Smooth muscle cell (in vitro differentiated cells): ENCODE measurements around the gene KIF19. TPM values are rescaled to one million over a fixed set of nuclear protein-coding genes. Genes with fewer than 3 reads are reported as not detected.

Experiments used
- DNase-seq: peaks from one replicate; lab custom pipeline; 2025; ENCODE audit not compliant: unreplicated experiment; lab: John Stamatoyannopoulos, UW
- H2AFZ ChIP-seq: fragments of 200-600 bp; sonication (generic); 2 replicates; pipeline ENCODE4 v1.6.0; 2016; ENCODE audit warnings: antibody characterized with exemption, low read depth, mild to moderate bottlenecking
- H3F3A ChIP-seq: fragments of 200-600 bp; sonication (generic); 2 replicates; pipeline ENCODE4 v1.6.0; 2017; ENCODE audit warnings: antibody characterized with exemption, low read depth
- H3K27ac ChIP-seq: fragments of 200-600 bp; sonication (generic); 2 replicates; pipeline ENCODE4 v1.5.1; 2016; ENCODE audit warnings: low read depth, mild to moderate bottlenecking
- H3K27me3 ChIP-seq: fragments of 200-600 bp; sonication (generic); 2 replicates; pipeline ENCODE4 v1.6.1; 2016; ENCODE audit warnings: low read depth, mild to moderate bottlenecking
- H3K36me3 ChIP-seq: fragments of 200-600 bp; sonication (generic); 2 replicates; pipeline ENCODE4 v1.5.1; 2016; ENCODE audit warnings: low read depth
- H3K4me1 ChIP-seq: fragments of 200-600 bp; sonication (generic); 2 replicates; pipeline ENCODE4 v1.5.1; 2016; ENCODE audit warnings: low read depth
- H3K4me2 ChIP-seq: fragments of 200-600 bp; sonication (generic); 2 replicates; pipeline ENCODE4 v1.6.0; 2016; ENCODE audit warnings: mild to moderate bottlenecking
- H3K4me3 ChIP-seq: fragments of 200-600 bp; sonication (generic); 2 replicates; pipeline ENCODE4 v1.5.1; 2016; ENCODE audit warnings: mild to moderate bottlenecking
- H3K79me2 ChIP-seq: fragments of 200-600 bp; sonication (generic); 2 replicates; pipeline ENCODE4 v1.6.0; 2016; ENCODE audit warnings: low read depth, mild to moderate bottlenecking
- H3K9ac ChIP-seq: fragments of 200-600 bp; sonication (generic); 2 replicates; pipeline ENCODE4 v1.6.0; 2016; ENCODE audit warnings: low read depth
- H3K9me3 ChIP-seq: fragments of 200-600 bp; sonication (generic); replicated peaks from 2 replicates; pipeline ENCODE4 v1.5.1; 2016; ENCODE audit warnings: low read depth
- H4K20me1 ChIP-seq: fragments of 200-600 bp; sonication (generic); 2 replicates; pipeline ENCODE4 v1.6.0; 2016; ENCODE audit warnings: low read depth
- CTCF ChIP-seq: fragments of 200-600 bp; sonication (generic); IDR thresholded peaks from 2 replicates; pipeline ENCODE4 v1.5.1; 2017; ENCODE audit warnings: borderline replicate concordance, mild to moderate bottlenecking, antibody characterized with exemption; ENCODE audit not compliant: insufficient read depth, poor library complexity, severe bottlenecking
- WGBS: methylation state at CpG from one replicate; pipeline ENCODE4 v1.1.7; 2016; ENCODE audit warnings: low lambda C conversion rate; 5-methylcytosine and 5-hydroxymethylcytosine counted together
- polyA plus RNA-seq: library from polyadenylated mRNA; unstranded; fragments of >200 nt; fragmentation: Nextera tagmentation; extraction: Ambion mirVana; gene quantifications from 2 replicates; pipeline ENCODE4 v1.2.1, GENCODE V29; 2016
- total RNA-seq: library from RNA; depleted of rRNA; stranded (reverse); fragments of >200 nt; gene quantifications from 2 replicates; pipeline ENCODE4 v1.2.3, GENCODE V29; 2014

KIF19 gene
- total and polyA plus RNA-seq, 2 experiments from 2014 or later: not detected

DNA sequence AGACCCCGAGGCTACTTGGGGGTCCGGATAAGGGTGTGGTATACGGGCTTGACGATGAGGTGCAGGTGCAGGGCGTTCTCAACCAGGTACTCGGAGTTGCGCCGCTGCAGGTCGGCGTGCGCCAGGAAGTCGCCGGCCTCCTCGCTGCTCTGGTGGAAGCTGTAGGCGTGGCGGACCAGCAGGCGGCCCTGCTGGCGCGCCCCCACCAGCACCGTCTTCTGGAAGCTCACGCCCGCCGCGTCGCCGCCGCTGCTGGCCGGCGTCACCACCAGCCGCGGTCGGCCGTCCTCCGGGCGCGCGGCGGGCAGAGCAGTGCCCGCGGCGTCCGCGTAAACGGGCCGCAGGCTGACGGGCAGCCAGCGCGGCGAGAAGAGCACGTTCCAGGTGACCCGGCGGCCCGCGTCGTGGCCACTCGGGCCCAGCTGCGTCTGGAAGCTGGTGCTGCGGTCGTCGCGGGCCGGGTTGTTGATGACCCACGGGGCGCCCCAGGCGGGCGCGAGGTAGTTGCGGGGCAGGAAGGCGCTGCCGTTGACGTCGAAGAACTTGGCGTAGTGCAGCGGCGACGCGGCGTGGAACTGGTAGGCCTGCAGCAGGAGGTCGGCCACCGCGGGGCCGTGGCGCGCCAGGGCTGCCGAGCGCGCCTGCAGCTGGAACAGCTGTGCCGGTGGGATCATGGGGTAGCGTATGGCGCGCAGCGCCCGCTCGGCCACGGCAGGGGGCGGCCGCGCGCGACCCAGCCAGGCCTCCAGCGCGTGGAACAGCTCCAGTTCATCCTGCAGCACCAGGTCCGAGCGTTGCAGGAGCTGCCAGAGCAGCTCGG, 30.8 kb downstream of the KIF19 start:
- Histone ChIP-seq H4K20me1 (no peaks in the 10 kb centered on the region), H3K9ac (no peak overlapping the region), H3K27me3 (peaks cover 88% of the 10 kb centered on the region), H3F3A (no peaks in the 10 kb centered on the region), H3K9me3 (no peaks in the 10 kb centered on the region), H3K4me2 (peak overlapping the region; percentile 57), H3K36me3 (no peaks in the 10 kb centered on the region), H2AFZ (no peak overlapping the region), H3K27ac (no peak overlapping the region), H3K79me2 (no peaks in the 10 kb centered on the region), H3K4me1 (peaks cover 4% of the 10 kb centered on the region), H3K4me3 (no peak overlapping the region)
- WGBS: 51% methylated on average over 102 of the region's 105 CpGs
- TF ChIP-seq CTCF: no peak
- DNase-seq: no peak

DNA sequence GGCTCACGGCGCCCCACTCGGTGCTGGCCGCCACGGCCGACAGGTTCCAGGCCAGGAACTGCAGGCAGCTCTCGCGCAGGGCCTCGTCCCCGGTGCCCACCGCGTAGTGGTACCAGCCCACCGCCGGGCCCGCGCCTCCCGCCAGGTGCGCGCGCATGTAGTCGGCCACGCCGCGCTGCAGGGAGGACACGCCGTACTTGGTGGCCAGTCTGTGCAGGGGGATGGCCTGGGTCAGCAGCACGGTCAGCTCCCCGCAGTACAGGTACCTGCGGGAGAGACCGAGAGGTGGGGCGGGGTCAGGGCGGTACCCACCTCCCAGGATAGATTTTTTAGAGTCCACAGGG, 31.4 kb downstream of the KIF19 start:
- H2AFZ ChIP-seq: no peak overlapping the region
- WGBS: 42% methylated on average over 29 of the region's 32 CpGs
- TF ChIP-seq CTCF: no peak
- H4K20me1 ChIP-seq: no peaks in the 10 kb centered on the region
- no peak overlapping the region for H3K4me2 ChIP-seq
- no peak overlapping the region for H3K9ac ChIP-seq
- no peaks in the 10 kb centered on the region for H3K36me3 ChIP-seq
- H3K4me1 ChIP-seq: peaks cover 8% of the 10 kb centered on the region
- H3K27me3 ChIP-seq: peaks cover 87% of the 10 kb centered on the region
- H3F3A ChIP-seq: no peaks in the 10 kb centered on the region
- no peak for DNase-seq
- H3K79me2 ChIP-seq: no peaks in the 10 kb centered on the region
- no peak overlapping the region for H3K4me3 ChIP-seq
- H3K27ac ChIP-seq: no peak overlapping the region
- H3K9me3 ChIP-seq: no peaks in the 10 kb centered on the region

GRCh38 chr17:74358697-74359096, 32.7 kb downstream of the KIF19 start:
- 79% methylated on average over 9 of the region's 9 CpGs for WGBS
- no peak overlapping the region for H2AFZ ChIP-seq
- H3K9ac ChIP-seq: no peak overlapping the region
- H3K79me2 ChIP-seq: no peaks in the 10 kb centered on the region
- no peaks in the 10 kb centered on the region for H3K9me3 ChIP-seq
- TF ChIP-seq CTCF: no peak
- no peak overlapping the region for H3K4me3 ChIP-seq
- no peaks in the 10 kb centered on the region for H3K36me3 ChIP-seq
- H3K4me1 ChIP-seq: peaks cover 14% of the 10 kb centered on the region
- no peaks in the 10 kb centered on the region for H4K20me1 ChIP-seq
- H3F3A ChIP-seq: no peaks in the 10 kb centered on the region
- no peak for DNase-seq
- peaks cover 87% of the 10 kb centered on the region for H3K27me3 ChIP-seq
- no peak overlapping the region for H3K4me2 ChIP-seq
- no peak overlapping the region for H3K27ac ChIP-seq

DNA sequence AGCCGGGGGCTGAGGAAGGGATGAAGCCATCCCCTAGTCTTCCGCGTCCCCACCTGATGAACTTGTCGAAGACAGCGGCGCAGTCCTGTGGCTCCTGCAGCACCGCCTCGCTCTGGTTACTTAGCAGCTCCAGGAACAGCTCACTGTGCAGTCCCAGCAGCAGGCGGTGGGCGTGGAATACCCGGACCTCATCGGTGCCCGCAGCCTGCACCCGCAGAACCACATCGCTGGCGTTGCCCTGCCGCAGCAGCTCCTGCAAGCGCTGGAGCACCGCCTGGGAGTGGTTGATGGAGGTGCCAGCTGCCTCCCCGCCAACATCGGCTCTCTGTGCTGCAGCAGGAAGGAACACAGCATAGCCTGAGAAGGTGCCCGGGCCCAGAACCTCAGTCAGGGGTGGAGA, 33.9 kb downstream of the KIF19 start:
- DNase-seq: no peak
- Histone ChIP-seq H3K9ac (no peak overlapping the region), H3K4me1 (peaks cover 14% of the 10 kb centered on the region), H3K27ac (no peak overlapping the region), H3K9me3 (no peaks in the 10 kb centered on the region), H2AFZ (no peak overlapping the region), H3K4me2 (no peak overlapping the region), H3F3A (no peaks in the 10 kb centered on the region), H4K20me1 (no peaks in the 10 kb centered on the region), H3K79me2 (no peaks in the 10 kb centered on the region), H3K4me3 (no peak overlapping the region), H3K36me3 (no peaks in the 10 kb centered on the region), H3K27me3 (peaks cover 76% of the 10 kb centered on the region)
- 96% methylated on average over 22 of the region's 22 CpGs for WGBS
- no peak for TF ChIP-seq CTCF
